AML-193 (cell line): ENCODE results near the gene STARD13.

Experiments
- DNase-seq, 2 experiments: peaks; one replicate each; lab custom pipeline; 2025; lab: John Stamatoyannopoulos, UW

The STARD13 gene

DNA sequence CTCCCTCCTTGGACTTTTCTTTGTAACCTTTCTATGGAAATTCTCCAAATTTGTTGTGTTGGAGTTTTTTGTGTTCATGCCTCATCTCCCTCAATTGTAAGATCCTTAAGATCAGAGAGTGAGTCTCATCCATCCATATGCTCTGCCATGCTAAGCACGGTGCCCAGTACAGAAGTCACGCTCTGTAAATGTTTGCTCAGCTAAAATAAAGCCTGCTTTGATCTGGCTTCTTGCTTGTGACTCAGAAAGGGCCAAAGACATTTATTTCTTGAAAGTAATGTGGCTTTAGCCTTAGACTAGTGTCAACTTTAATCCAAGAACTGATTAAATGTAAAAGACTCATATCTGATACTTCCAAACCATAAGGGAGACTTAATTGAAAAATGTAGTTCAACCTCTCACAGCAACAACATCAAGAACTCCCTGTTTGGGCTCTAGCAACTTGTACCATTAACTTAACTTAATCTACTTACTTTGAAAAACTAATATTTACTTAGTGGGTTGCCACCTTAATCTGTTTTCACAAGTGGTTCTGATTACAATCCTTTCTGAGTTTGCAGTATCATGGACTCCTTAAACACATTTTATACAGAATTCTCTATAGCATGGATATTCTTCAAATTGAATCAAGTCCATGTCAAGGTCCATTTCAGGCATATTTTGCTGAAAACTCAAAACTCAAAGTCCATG, 169.1 kb downstream of the STARD13 start:
- no peak for DNase-seq

DNA sequence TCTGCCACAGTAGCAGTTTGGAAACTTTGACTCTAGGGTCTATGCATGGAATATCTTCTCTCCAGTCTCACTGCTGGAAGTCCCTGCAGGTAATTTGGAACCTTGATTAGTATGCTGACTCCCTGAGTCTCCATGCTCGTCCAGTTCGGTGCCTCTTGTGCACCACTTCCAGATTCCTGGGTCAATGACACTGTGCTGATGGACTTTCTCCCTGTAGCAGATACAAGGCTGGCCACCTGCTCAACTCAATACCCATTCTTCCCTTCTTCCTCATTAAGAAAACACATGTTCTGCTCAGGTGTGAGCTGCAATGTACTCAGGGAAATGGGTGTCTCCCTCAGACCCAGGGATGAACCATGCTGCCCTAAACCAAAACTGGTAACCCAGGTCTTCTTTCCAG, 170.3 kb downstream of the STARD13 start:
- DNase-seq = no peak

DNA sequence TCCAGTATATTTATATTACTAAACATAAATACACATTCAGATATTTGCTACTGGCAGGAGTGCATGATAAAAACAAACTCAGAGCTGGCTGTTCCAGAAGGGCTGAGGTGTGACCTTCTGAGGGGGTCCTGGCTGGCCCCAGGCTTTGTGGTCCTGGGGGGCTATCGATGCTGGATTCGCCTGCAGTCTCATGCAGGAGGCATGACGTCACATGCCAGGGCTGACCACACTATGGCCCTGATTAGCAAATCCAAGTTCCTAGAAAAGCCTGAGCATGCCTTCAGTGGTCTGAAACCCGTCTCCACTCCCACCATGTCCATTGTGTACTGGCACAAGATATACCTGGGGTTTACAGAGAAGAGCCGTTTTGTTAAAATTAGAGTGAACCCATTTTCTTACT, 171.4 kb downstream of the STARD13 start:
- DNase-seq = no peak

DNA sequence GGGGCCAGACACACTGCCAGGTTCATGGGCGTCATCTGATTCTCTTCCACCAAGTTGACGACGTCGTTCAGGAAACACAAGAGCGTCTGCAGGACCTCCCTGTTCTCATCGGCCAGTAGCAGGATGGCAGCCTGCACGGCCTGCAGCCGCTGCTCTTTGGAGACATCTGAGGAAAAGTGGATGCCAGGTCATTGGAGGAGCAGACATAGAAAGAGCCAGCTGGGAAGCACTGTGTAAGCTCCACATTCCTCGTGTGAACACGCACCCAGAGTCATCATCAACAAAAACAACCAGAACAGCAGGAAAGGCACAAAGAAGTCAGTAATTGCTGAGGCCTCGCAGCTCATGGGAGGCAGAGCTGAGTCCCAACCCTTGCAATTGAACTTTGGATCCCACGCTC, 172.8 kb downstream of the STARD13 start:
- DNase-seq = no peak

DNA sequence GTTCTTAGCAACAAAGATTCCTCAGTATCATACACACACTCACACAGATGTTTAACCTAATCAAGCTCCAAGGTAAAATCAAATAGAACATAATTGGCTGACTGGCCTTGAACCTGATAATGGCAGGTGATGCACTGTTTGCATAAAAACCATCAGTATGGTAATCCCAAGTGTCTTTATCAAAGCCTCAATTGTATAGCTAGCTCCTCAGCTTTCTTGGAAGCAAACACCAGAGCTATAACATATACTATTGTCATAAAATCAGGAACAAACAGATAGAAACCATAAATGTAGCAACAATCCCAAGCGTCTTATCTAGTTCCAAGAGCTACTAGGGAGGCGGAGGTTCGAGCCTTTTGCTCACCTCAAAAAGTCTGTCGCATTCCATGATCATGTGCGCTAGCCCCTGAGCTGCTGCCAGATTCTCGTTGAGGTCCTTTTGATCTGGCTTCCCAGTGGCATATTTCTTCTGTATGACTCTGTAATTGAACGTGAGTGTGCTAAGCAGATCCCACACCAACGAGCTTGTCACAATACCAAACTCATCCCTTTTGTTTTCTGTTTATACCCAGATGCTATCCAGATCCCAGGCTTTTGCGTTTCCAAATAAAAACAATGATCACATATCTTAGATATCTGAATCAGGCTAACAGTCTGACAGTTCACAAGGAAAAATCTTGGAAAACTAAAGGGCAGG, 174.0 kb downstream of the STARD13 start:
- DNase-seq = no peak

DNA sequence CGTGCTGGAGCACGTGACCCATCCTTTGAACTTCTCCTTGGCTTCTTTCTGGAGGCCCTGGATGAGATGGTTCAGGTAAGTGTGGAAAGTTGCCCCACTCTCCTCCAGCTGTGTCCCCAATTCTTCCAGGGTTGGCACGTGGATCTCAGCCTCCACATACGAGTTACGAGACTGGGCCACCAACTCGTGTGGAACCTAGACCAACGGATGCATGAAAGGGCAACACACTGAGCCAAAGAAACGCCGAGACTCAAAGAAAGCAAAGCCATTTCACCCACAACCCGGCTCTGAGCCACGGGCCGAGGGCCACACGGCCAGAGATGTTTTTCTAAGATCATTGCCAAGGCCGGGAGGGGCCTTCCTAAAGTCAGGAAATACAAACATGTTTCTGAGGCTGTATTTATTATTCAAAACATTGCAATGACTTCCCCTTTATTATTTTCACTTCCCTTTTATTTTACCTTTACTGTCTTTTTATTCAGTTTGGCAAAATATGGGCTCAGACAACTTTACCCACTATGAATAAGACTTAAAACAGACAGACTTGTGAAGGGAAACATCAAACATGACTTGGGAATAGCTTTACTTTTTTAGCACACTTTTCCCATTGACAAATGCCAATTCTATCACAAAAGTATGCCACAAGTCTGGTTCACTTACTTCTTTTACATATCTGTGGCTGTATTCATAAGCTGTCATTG, 174.7 kb downstream of the STARD13 start:
- no peak for DNase-seq

DNA sequence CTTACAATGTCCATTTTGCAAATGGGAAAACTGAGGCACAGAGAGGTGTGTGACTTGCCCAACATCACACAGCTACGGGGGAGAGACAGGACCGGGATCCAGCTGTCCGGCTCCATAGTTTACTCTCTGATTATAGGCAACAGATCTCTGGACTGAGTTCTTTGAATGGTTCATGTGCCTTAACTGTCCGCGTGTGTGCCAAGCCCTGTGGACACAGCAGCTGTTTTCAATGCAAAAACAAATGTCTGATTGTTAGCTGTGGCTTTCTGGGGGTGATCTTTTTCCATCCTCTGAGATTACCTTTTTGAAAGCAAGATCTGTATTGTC, 175.2 kb downstream of the STARD13 start:
- no peak for DNase-seq

- no peak for DNase-seq
Observed at GRCh38 chr13:33109801-33110200, 175.8 kb downstream of the STARD13 start.

DNA sequence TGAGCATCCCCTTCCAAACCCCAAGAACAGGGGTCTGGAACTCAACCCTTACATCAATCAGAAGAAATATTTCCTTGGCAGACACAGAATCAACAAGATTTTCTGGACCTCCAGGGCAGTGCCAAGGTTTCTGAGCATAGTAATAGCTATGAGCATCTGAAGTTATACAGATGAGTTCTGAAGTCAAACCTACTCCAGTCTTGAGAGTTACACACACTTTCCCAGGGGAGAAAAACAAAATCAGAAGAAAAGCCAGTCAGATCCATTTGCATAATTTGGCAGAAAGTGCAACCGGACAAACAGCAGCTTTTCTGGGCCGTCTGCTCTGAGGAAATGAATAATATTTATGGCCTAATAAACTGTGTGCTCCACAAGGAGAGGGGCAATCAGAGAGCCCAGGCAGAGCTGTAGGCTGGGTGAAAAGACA, 176.3 kb downstream of the STARD13 start:
- no peak for DNase-seq

DNA sequence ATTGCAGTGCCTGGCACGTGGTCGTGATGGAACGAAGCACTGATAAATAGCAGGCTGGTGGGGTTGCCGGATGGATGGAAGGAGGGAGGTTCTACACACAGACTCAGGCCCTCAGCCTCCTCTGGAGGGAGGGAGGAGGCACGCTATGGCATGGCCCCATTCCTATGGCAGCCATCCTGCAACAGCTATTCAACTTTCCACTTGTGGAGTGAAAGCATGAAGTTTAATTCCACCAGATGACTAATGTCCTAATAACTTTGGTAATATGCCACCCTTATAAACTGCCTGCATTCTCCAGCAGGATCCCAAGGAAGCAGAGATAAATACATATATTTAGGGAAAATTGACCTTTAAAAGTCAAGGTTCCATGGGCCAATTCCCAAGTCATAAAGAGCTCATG, 176.9 kb downstream of the STARD13 start:
- DNase-seq = no peak

DNA sequence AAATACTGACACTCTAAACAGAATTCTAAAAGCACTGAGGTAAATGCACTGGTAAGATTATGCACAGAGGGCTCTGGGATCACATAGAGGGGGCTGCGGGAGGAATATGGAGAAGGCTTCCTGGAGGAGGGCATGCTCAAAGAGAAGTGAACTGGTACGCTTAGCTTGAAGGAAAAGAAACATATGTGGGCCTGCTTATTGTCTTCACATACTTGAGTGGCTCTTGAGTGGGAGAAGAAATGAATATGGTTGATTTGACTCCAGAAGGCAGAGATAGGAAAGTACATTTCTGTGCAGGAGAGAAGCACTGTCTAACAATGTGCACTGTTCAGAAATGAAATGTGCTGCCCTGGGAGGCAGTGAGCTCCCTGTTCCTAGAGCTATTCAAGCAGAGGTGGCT, 178.2 kb downstream of the STARD13 start:
- DNase-seq = no peak

- no peak for DNase-seq
Observed at GRCh38 chr13:33106656-33107360, 178.7 kb downstream of the STARD13 start.

DNA sequence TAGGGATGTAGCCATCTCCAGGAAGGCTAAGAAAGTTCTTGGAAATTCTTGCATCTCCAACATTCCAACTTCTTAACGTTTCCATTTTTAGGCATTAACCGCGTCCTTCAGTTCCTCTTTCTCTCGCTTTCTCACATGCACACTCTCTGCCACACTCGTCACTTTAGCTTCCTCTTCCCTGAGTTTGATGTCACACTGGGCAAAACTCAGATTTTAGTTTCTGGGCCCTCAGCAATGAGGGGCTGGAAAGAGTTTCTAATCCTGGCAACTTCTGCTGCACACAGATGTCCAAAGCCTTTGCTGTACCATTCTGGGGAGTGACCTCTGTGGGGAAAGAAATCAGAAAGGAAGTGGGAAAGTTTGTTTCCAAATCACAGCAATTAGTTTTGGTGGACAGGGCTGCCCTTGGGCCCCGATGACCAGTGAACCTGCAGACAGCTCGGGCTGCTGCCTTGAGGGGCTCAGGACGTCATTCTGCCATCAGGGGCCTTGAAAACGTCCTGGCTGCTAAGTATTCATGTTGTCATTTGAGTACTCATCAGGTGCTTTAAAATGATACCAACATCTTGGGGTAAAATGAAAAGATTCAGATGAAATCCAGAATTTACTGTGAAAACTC, 180.1 kb downstream of the STARD13 start:
- DNase-seq = no peak

- DNase-seq = no peak
Observed at GRCh38 chr13:33103457-33103856, 182.1 kb downstream of the STARD13 start.

DNA sequence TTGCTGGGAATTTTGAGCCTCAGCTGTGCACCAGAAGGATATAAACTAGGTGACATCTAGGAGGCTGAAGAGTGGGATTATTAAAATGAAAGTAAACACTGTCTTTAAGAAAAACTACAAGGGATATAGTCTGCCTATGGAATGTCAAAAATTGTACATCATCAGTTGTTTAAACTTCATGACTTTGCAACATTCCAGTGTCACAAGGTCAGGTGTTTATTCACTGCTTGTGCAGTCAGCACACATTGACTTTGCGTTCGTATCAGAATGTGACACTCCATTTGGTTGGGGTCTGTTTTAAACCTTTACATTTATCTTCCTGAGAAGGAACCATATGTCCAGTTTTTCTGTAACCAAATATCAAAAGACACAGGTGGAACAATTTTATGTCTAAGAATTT, 183.7 kb downstream of the STARD13 start:
- no peak for DNase-seq

DNA sequence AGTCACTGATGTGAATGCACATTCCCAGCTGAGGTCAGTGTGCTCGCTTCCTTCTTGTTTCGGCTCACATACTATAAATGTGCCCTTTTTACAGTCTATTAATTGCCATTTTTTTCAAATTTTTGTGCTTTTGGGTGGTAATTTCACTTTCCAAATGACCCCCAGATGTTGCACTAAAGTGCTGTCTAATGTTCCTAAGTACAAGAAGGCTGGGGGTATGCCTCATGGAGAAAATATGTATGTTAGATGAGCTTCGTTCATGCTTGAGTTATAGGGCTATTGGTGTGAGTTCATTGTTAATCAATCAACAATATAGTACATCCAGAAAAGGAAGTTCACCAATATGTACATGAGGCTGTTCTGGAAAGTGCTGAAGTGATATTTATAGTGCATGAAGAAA, 184.7 kb downstream of the STARD13 start:
- DNase-seq = no peak

DNA sequence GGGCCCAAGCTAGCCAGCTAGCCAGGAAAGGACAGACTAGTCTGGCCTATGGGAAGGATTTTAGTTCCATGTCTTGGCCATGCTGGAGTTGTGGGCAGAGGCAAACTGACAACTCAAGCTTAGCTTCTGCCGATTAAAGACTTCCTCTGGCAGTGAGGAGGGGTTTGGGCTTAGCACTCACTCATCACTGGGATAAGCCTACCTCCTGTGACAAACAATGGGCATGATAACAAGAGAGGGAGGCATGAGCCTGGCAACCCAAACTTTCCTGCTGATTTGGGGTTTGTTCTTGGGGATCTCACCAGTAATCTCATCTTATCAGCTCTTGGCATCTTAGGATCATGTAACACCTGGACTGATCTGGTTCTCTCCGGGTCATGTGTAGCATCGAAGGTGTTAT, 185.7 kb downstream of the STARD13 start:
- no peak for DNase-seq

GRCh38 chr13:33096886-33097605, 188.5 kb downstream of the STARD13 start:
- DNase-seq = no peak

DNA sequence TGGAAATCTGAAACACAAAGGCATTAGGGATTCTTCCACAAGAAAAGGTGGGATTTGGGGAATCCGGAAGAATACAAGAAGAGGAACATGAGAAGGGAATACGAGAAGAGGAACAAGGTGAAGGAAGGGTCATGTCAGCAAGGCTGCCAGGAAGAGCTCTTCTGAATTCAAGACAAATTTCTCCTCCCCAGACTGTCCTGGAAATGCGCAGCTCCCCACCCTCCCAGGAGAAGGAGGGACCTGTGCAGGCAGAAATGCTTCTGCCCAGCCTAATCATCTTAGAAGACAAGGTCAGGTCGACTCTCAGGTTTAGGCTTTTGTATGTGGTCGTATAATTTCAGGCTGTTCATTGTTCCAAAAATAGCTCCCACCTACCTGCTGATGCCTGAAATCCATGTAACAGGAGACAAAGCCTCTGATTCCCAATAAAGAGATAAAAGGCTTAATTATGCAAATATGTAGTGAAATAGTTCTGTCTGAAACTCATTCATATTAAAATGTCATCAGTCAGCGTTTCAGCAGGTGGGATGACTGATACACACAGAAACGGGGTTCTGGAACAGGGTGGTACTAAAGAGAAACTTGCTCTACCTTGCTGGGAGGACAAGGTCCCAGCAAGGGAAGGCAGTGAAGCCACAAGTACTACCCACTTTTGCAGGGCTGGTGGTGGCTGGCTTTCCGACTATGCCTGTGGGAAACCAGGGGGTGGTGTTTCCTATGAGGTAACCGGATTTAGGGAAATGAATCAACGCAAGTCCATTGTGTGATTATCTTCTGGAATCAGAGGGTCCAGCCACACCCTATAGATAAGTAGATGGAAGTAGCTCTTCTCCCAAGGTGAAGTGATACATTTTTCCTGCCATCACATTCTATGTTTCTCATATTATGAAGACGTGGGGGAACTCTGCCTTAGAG, 193.2 kb downstream of the STARD13 start:
- no peak for DNase-seq

DNA sequence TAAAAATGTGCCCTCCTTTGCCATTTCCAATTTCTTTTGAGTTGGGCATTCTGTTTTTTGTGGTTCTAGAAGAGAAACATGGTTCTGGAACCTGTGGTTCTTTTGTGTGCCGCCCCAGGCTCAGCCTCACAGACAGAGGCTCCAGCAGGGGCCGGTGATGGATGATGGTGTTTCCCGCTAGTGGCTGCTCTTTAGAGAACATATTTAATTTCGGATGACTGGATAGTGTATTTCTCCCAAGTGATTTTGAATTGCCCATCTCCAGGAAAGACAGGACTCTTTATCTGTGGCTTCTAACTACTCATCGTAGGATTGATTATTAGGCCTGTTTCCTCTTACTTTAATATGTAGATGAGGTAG, 194.2 kb downstream of the STARD13 start:
- DNase-seq = no peak
